Gastrocnemius medialis (tissue), 4 donors: Measurements from ENCODE around the gene BLVRB. TPM values are rescaled to one million over a fixed set of nuclear protein-coding genes. Genes with fewer than 3 reads are reported as not detected.

ENCODE experiments used
- ATAC-seq, 2 donors: fragments of 150-250 bp; one replicate each; pipeline ENCODE4 v1.9.1; 2016
- DNase-seq, 2 donors: peaks; one replicate each; pipeline ENCODE4 v3.0.0-alpha.2; 2019
- H3K27ac ChIP-seq, 4 donors: fragments of 200-600 bp; sonication (generic); 1 replicate in 1 of 4; 2 replicates in 3 of 4; pipeline ENCODE4 v1.5.1; 2016 to 2018; ENCODE audit warnings: mild to moderate bottlenecking in 2 of 4, moderate library complexity in 1 of 4
- H3K27me3 ChIP-seq, 3 donors: fragments of 200-600 bp; sonication (generic) in 2 of 3; 1 replicate in 1 of 3; 2 replicates in 2 of 3; pipeline versions ENCODE4 v1.5.1 to v1.6.0; 2016 to 2019; ENCODE audit warnings: mild to moderate bottlenecking in 1 of 3, moderate library complexity in 1 of 3
- H3K36me3 ChIP-seq, 2 donors: fragments of 200-600 bp; sonication (generic) in 1 of 2; one replicate each; pipeline ENCODE4 v1.5.1; 2017 to 2018
- H3K4me1 ChIP-seq, 2 donors: fragments of 200-600 bp; sonication (generic) in 1 of 2; one replicate each; pipeline ENCODE4 v1.5.1; 2016 to 2017; ENCODE audit warnings: mild to moderate bottlenecking in 2 of 2
- H3K4me3 ChIP-seq, 4 donors: fragments of 200-600 bp; sonication (generic) in 3 of 4; 1 replicate in 1 of 4; 2 replicates in 3 of 4; pipeline ENCODE4 v1.5.1; 2016 to 2019; ENCODE audit warnings: mild to moderate bottlenecking in 2 of 4
- H3K9me3 ChIP-seq, 3 donors: fragments of 200-600 bp; sonication (generic) in 2 of 3; 1 replicate in 1 of 3; 2 replicates in 2 of 3; pipeline ENCODE4 v1.5.1; 2016 to 2019
- CTCF ChIP-seq, 5 experiments: fragments of 450-650 bp in 3 of 5; fragments of 200-600 bp in 2 of 5; sonication (generic) in 2 of 5; IDR thresholded peaks in 4 of 5; conservative IDR thresholded peaks in 1 of 5; 1 replicate in 4 of 5; 2 replicates in 1 of 5; pipeline ENCODE4 v1.5.1; 2016 to 2019; ENCODE audit warnings: antibody characterized with exemption in 5 of 5, mild to moderate bottlenecking in 3 of 5, moderate library complexity in 3 of 5
- POLR2A ChIP-seq, 2 donors: fragments of 450-650 bp; IDR thresholded peaks; one replicate each; pipeline ENCODE4 v1.6.1; 2017; ENCODE audit warnings: antibody characterized with exemption in 2 of 2, mild to moderate bottlenecking in 2 of 2, moderate library complexity in 2 of 2
- in situ Hi-C, 4 donors: fragments of 200-750 bp; cut with MboI; loops; one replicate each; pipeline versions ENCODE4 v1.15.0 to v1.8.0; 2017; ENCODE audit warnings: low sequenced_read_pairs in 4 of 4
- intact Hi-C: fragments of 100-400 bp; cut with DNase I; formaldehyde crosslinking; loops from one replicate; pipeline ENCODE4 v1.15.1; 2023; ENCODE audit warnings: low total_unique reads
- total RNA-seq, 4 donors: library from RNA; depleted of rRNA; stranded (reverse); fragments of >200 nt; gene quantifications; one replicate each; pipeline versions ENCODE4 v1.1.0 to v1.2.3, GENCODE V29; 2016

BLVRB gene
- total RNA-seq, 4 donors from 2014 or later: 254 to 679 (median 280) TPM

DNA sequence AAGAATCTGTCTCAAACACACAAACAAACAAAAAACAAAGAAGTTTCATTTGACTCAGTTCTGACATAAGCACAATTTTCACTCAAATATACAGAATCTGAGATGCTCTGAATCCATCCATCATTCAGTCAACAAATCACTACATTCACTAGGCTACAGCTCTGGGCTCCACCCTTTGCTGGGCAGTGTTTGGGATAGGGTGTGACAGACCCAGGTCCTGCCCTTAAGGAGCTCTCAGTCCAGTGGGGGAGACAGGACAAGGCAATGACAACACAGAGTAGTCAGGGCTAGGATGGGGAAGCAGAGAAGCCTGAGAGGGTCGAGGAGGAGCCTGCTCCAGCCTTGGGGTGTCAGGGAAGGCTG, 46.5 kb upstream of the BLVRB start:
- no peak for ATAC-seq
- Histone ChIP-seq H3K9me3 (no peaks in the 10 kb centered on the region), H3K27ac (no peak overlapping the region), H3K27me3 (peaks cover 0 to 10% (median 8%) of the 10 kb centered on the region in 3 donors), H3K4me3 (no peak overlapping the region), H3K36me3 (no peaks in the 10 kb centered on the region), H3K4me1 (no peaks in the 10 kb centered on the region)
- TF ChIP-seq POLR2A (IDR thresholded peaks at IDR 0.05) (no peak), CTCF (IDR thresholded peaks at IDR 0.05 in 4 of 5, conservative IDR thresholded peaks at IDR 0.05 in 1 of 5) (no peak)
- in situ Hi-C loops: no loop called here
- DNase-seq: no peak
- intact Hi-C loops: no loop called here

- Histone ChIP-seq H3K4me1 (no peaks in the 10 kb centered on the region), H3K9me3 (no peaks in the 10 kb centered on the region), H3K36me3 (no peaks in the 10 kb centered on the region), H3K4me3 (no peak overlapping the region), H3K27ac (no peak overlapping the region), H3K27me3 (peaks cover 0 to 10% (median 8%) of the 10 kb centered on the region in 3 donors)
- DNase-seq (no peak), ATAC-seq (no peak)
- intact Hi-C loops: no loop called here
- TF ChIP-seq POLR2A (IDR thresholded peaks at IDR 0.05): no peak
- no peak for TF ChIP-seq CTCF (IDR thresholded peaks at IDR 0.05 in 4 of 5, conservative IDR thresholded peaks at IDR 0.05 in 1 of 5)
- in situ Hi-C loops: no loop called here
These were observed 45.9 kb upstream of the BLVRB start for GRCh38 chr19:40511487-40511886.

GRCh38 chr19:40510526-40511115, 45.1 kb upstream of the BLVRB start:
- DNase-seq (no peak), ATAC-seq (no peak)
- in situ Hi-C loops (no loop called here), intact Hi-C loops (no loop called here)
- TF ChIP-seq CTCF (IDR thresholded peaks at IDR 0.05 in 4 of 5, conservative IDR thresholded peaks at IDR 0.05 in 1 of 5) (no peak), POLR2A (IDR thresholded peaks at IDR 0.05) (no peak)
- Histone ChIP-seq H3K27me3 (peaks cover 0 to 10% (median 8%) of the 10 kb centered on the region in 3 donors), H3K4me3 (no peak overlapping the region), H3K9me3 (no peaks in the 10 kb centered on the region), H3K36me3 (no peaks in the 10 kb centered on the region), H3K27ac (no peak overlapping the region), H3K4me1 (no peaks in the 10 kb centered on the region)

DNA sequence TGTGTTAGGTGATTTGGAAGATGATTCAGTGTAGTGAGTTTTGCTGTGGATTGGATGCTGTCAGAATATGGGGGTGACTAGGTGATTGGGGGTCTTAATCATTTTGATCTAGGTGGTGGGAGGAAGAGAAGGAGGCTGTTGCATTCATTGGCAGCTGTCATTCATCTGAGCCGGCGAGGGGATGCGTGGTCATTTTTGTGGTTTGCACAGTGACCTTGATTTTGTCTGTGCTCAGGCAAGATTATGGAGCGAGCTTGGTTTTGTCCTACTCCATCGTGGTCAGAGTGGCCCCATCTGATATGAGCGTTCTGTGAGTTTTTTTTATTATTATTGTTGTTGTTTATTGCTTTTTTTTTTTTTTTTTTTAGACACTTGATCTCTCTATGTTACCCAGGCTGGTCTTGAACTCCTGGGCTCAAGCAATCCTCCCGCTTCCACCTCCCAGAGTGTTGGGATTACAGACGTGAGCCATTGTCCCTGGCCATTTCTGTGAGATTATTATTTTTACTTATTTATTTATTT, 43.3 kb upstream of the BLVRB start:
- ATAC-seq (no peak), DNase-seq (no peak)
- intact Hi-C loops (no loop called here), in situ Hi-C loops (no loop called here)
- H3K9me3 ChIP-seq: no peaks in the 10 kb centered on the region
- no peak for TF ChIP-seq POLR2A (IDR thresholded peaks at IDR 0.05)
- no peak for TF ChIP-seq CTCF (IDR thresholded peaks at IDR 0.05 in 4 of 5, conservative IDR thresholded peaks at IDR 0.05 in 1 of 5)
- H3K4me1 ChIP-seq: no peaks in the 10 kb centered on the region
- H3K36me3 ChIP-seq: no peaks in the 10 kb centered on the region
- H3K4me3 ChIP-seq: no peak overlapping the region
- no peak overlapping the region for H3K27ac ChIP-seq
- H3K27me3 ChIP-seq: peaks cover 0 to 5% (median 5%) of the 10 kb centered on the region in 3 donors

DNA sequence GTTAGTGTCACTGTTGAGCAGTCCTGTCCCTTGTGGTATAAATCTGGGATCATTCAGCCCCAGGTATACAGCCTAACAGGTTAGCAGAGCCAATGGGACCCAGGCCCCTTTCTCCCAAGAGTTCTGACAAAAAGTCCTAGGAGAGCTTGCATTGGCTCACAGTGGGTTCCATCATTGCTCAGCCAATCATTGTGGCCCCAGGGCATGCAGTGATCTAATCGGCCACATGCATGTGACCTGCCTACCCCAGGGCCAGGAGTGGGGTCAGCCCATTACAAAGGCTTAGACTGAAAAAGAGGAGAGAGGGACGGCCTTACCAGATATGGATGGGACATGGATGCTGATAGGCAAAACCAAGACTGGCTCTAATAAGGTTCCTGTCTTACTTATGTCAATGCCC, 42.3 kb upstream of the BLVRB start:
- DNase-seq (no peak), ATAC-seq (no peak)
- Histone ChIP-seq H3K9me3 (no peaks in the 10 kb centered on the region), H3K36me3 (no peaks in the 10 kb centered on the region), H3K27me3 (no peaks in the 10 kb centered on the region), H3K27ac (no peak overlapping the region), H3K4me1 (no peaks in the 10 kb centered on the region), H3K4me3 (no peak overlapping the region)
- intact Hi-C loops: no loop called here
- TF ChIP-seq POLR2A (IDR thresholded peaks at IDR 0.05): no peak
- in situ Hi-C loops: no loop called here
